Neural progenitor cell (in vitro differentiated cells): ENCODE results near the gene PRCC.

ENCODE experiments used
- EZH2 ChIP-seq: fragments of 200-600 bp; sonication (generic); IDR thresholded peaks from 2 replicates; pipeline ENCODE4 v1.6.1; 2017; ENCODE audit warnings: antibody characterized with exemption, mild to moderate bottlenecking, moderate library complexity
- EZH2phosphoT487 ChIP-seq: fragments of 200-600 bp; sonication (generic); IDR thresholded peaks from 2 replicates; pipeline ENCODE4 v1.6.1; 2017; ENCODE audit warnings: antibody characterized with exemption
- TF ChIP-seq, protein P1 (sequence below): fragments of 200-600 bp; sonication (generic); IDR thresholded peaks from 2 replicates; pipeline ENCODE4 v1.5.1; 2017; ENCODE audit warnings: antibody characterized with exemption, mild to moderate bottlenecking

DNA sequence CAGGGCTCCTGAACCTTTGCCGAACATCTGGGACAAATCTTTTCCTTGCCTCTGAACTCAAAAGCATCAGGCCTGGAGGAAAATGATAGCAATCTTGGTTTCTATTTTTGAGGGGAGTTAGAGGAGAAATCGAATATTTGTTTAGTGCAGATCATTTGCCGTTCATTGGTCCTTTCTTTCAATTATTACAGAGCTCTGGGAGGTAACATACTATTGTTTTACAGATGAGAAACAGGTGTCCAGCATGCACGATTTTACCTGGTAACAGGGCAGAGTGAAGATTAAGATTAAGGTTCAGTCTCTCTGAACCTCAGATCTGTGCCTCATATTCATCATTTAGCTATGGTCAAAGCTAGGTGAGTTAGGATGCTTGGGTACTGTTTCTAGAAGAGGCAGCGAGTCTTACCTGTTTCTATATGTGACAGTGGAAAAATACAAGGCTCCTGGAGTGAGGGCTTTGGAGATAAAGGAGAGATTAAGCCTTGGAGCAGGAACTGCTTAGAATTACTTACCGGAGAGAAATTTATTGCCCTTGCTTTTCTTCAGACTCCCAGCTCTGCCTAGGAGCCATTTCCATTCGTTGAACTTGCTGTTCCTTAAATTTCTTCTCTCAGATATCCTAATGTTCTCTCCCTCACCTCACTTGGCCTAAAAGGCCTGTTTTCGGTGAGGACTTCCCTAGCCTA is 1.4 kb downstream of the PRCC start:
- TF ChIP-seq, protein P1, sequence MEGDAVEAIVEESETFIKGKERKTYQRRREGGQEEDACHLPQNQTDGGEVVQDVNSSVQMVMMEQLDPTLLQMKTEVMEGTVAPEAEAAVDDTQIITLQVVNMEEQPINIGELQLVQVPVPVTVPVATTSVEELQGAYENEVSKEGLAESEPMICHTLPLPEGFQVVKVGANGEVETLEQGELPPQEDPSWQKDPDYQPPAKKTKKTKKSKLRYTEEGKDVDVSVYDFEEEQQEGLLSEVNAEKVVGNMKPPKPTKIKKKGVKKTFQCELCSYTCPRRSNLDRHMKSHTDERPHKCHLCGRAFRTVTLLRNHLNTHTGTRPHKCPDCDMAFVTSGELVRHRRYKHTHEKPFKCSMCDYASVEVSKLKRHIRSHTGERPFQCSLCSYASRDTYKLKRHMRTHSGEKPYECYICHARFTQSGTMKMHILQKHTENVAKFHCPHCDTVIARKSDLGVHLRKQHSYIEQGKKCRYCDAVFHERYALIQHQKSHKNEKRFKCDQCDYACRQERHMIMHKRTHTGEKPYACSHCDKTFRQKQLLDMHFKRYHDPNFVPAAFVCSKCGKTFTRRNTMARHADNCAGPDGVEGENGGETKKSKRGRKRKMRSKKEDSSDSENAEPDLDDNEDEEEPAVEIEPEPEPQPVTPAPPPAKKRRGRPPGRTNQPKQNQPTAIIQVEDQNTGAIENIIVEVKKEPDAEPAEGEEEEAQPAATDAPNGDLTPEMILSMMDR = no peak
- no peak for TF ChIP-seq EZH2phosphoT487
- no peak for TF ChIP-seq EZH2
